ENCODE data around the gene MAP2. TPM values are rescaled to one million over a fixed set of nuclear protein-coding genes. Genes with fewer than 3 reads are reported as not detected.

MAP2 gene
- total RNA-seq, 4 donors from 2014 or later = 2.0 to 6.4 (median 2.7) TPM

DNA sequence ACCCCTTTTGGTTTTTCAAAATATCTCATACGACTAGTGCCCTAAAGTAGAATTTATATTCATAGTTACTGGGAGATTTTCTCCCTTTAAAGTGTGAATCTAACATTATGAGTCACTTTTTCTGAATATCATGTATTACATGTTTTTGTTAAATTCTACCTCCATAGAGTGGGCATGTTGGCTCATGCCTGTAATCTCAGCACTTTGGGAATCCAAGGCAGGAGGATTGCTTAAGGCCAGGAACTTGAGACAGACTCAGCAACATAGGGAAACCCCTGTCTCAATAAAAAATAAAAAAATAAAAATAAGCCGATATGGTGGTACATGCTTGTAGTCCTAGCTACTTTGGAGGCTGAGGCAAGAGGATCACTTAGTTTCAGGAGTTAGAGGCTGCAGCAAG is 302.5 kb downstream of the MAP2 start:
- DNase-seq = no peak
- TF ChIP-seq, protein P1, sequence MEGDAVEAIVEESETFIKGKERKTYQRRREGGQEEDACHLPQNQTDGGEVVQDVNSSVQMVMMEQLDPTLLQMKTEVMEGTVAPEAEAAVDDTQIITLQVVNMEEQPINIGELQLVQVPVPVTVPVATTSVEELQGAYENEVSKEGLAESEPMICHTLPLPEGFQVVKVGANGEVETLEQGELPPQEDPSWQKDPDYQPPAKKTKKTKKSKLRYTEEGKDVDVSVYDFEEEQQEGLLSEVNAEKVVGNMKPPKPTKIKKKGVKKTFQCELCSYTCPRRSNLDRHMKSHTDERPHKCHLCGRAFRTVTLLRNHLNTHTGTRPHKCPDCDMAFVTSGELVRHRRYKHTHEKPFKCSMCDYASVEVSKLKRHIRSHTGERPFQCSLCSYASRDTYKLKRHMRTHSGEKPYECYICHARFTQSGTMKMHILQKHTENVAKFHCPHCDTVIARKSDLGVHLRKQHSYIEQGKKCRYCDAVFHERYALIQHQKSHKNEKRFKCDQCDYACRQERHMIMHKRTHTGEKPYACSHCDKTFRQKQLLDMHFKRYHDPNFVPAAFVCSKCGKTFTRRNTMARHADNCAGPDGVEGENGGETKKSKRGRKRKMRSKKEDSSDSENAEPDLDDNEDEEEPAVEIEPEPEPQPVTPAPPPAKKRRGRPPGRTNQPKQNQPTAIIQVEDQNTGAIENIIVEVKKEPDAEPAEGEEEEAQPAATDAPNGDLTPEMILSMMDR (IDR thresholded peaks at IDR 0.05) = no peak
- no peak for TF ChIP-seq POLR2A (IDR thresholded peaks at IDR 0.05)
- TF ChIP-seq EP300 (IDR thresholded peaks at IDR 0.05; ENCODE audit: low read depth) = no peak
- no peak for TF ChIP-seq POLR2AphosphoS5 (IDR thresholded peaks at IDR 0.05)
- in situ Hi-C loops (cut with MboI; ENCODE audit: low pct_ligation_motif_present in 1 of 4, low pct_unique_long_range_greater_than_20kb in 1 of 4, low sequenced_read_pairs in 3 of 4) (no loop called here), intact Hi-C loops (cut with DNase I; ENCODE audit: low total_unique reads) (no loop called here)
- Histone ChIP-seq H3K36me3 (no peaks in the 10 kb centered on the region), H3K27ac (no peak overlapping the region), H3K4me1 (no peaks in the 10 kb centered on the region), H3K27me3 (no peaks in the 10 kb centered on the region), H3K9me3 (no peaks in the 10 kb centered on the region), H3K4me3 (no peak overlapping the region)
- 75 to 83% methylated on average over 1 to 2 of the region's 2 CpGs for WGBS, 2 donors (ENCODE audit: low coverage in 1 of 2)

DNA sequence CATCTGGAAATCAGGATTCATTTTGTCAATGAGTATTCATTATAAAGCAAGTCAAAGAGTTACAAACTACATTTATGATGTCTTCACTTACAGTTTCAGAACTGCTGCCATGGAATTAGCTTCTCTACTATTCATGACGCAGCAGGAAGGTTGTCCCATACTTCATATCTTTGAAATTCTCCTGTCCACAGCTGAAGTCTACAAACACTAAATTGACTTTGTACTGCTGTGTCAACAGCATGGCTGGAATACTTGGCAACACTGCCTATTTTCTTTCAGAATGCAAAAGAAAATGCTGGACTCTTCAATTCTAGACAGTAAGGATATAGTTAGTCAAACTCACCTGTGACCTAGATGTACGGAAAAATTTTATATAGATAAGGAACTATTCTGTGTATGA is 303.2 kb downstream of the MAP2 start:
- in situ Hi-C loops (cut with MboI; ENCODE audit: low pct_ligation_motif_present in 1 of 4, low pct_unique_long_range_greater_than_20kb in 1 of 4, low sequenced_read_pairs in 3 of 4) (no loop called here), intact Hi-C loops (cut with DNase I; ENCODE audit: low total_unique reads) (no loop called here)
- no peaks in the 10 kb centered on the region for H3K36me3 ChIP-seq
- H3K9me3 ChIP-seq = no peaks in the 10 kb centered on the region
- no peak overlapping the region for H3K27ac ChIP-seq
- no peak for DNase-seq
- 53 to 86% methylated on average over 2 of the region's 2 CpGs for WGBS, 2 donors (ENCODE audit: low coverage in 1 of 2)
- no peak for TF ChIP-seq EP300 (IDR thresholded peaks at IDR 0.05; ENCODE audit: low read depth)
- TF ChIP-seq, protein P1 (IDR thresholded peaks at IDR 0.05) = no peak
- TF ChIP-seq POLR2AphosphoS5 (IDR thresholded peaks at IDR 0.05) = no peak
- TF ChIP-seq POLR2A (IDR thresholded peaks at IDR 0.05) = no peak
- no peak overlapping the region for H3K4me3 ChIP-seq
- no peaks in the 10 kb centered on the region for H3K27me3 ChIP-seq
- H3K4me1 ChIP-seq = no peaks in the 10 kb centered on the region

DNA sequence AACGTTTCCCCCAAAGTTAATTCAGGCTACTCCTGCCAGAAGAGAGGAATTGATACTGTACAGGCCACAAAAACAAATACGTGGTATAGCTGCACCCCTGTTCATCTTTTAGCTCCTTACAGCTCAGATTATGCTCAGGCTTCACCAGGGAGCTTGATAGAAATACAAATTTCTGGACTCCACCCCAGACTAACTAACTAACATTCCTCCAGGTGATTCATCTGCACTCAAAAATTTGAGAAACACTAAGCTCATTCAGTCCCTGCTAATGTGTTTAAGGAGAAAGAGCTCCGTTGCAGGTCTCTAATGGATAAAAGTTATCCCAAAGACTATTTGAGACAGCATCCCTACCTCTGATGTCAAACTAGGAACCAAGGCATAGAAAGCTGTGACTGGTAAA is 311.0 kb downstream of the MAP2 start:
- no peak for DNase-seq
- Histone ChIP-seq H3K4me3 (no peak overlapping the region), H3K9me3 (no peaks in the 10 kb centered on the region), H3K27ac (no peak overlapping the region), H3K36me3 (no peaks in the 10 kb centered on the region), H3K27me3 (no peaks in the 10 kb centered on the region), H3K4me1 (no peaks in the 10 kb centered on the region)
- intact Hi-C loops (cut with DNase I; ENCODE audit: low total_unique reads) = no loop called here
- in situ Hi-C loops (cut with MboI; ENCODE audit: low pct_ligation_motif_present in 1 of 4, low pct_unique_long_range_greater_than_20kb in 1 of 4, low sequenced_read_pairs in 3 of 4) = no loop called here
- TF ChIP-seq, protein P1 (IDR thresholded peaks at IDR 0.05) = no peak
- WGBS, 2 donors (ENCODE audit: low coverage in 1 of 2) = 82 to 93% methylated on average over 3 of the region's 3 CpGs

DNA sequence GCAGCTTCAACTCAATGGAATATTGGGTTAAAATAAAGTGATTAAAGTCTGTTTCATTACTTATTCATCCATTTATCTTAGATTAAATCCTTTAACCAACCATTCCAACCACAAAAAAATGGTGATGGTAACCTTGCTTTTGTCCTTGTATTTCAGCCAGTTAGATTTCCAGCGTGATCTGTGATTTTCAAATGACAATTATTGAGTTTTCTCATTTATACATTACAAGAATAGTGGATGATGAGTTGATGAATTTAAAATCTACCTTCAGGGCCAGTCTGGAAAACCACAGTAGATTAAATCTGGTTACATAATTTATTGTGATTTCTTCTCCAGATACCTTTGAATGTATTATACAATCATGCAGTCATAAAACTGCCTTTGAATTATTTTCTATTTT is 318.1 kb downstream of the MAP2 start:
- no peak for TF ChIP-seq POLR2AphosphoS5 (IDR thresholded peaks at IDR 0.05)
- TF ChIP-seq, protein P1 (IDR thresholded peaks at IDR 0.05) = no peak
- no peak for TF ChIP-seq POLR2A (IDR thresholded peaks at IDR 0.05)
- TF ChIP-seq EP300 (IDR thresholded peaks at IDR 0.05; ENCODE audit: low read depth) = no peak
- DNase-seq = no peak
- Histone ChIP-seq H3K9me3 (no peaks in the 10 kb centered on the region), H3K4me1 (no peaks in the 10 kb centered on the region), H3K27me3 (no peaks in the 10 kb centered on the region), H3K4me3 (no peak overlapping the region), H3K36me3 (no peaks in the 10 kb centered on the region), H3K27ac (no peak overlapping the region)
- WGBS, 2 donors (ENCODE audit: low coverage in 1 of 2) = 43 to 62% methylated on average over 1 of the region's 1 CpG
- intact Hi-C loops (cut with DNase I; ENCODE audit: low total_unique reads) (no loop called here), in situ Hi-C loops (cut with MboI; ENCODE audit: low pct_ligation_motif_present in 1 of 4, low pct_unique_long_range_greater_than_20kb in 1 of 4, low sequenced_read_pairs in 3 of 4) (no loop called here)

All from transverse colon (tissue), 4 donors.